ENCODE results near the gene IGF1R.

Gene IGF1R

DNA sequence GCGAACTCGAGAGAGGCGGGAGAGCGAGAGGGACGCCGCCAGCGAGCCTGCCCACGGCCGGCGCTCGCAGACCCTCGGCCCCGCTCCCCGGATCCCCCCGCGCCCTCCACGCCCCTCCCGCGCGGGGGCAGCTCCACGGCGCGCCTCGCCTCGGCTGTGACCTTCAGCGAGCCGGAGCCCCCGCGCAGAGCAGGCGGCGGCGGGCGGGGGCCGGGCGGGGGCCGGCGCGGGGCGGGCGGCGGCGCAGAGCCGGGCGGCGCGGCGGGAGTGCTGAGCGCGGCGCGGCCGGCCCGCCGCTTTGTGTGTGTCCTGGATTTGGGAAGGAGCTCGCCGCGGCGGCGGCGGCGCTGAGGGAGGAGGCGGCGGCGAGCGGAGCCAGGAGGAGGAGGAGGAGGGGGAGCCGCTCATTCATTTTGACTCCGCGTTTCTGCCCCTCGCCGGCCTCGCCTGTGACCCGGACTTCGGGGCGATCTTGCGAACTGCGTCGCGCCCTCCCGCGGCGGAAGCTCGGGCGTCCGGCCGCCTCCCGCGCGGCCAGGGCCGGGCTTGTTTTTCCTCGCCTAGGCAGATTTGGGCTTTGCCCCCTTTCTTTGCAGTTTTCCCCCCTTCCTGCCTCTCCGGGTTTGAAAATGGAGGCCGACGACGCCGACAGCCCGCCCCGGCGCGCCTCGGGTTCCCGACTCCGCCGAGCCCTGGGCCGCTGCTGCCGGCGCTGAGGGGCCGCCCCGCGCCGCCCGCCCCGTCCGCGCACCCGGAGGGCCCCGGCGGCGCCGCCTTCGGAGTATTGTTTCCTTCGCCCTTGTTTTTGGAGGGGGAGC, 524 bp downstream of the IGF1R start:
- peak; percentile 67 for DNase-seq

DNA sequence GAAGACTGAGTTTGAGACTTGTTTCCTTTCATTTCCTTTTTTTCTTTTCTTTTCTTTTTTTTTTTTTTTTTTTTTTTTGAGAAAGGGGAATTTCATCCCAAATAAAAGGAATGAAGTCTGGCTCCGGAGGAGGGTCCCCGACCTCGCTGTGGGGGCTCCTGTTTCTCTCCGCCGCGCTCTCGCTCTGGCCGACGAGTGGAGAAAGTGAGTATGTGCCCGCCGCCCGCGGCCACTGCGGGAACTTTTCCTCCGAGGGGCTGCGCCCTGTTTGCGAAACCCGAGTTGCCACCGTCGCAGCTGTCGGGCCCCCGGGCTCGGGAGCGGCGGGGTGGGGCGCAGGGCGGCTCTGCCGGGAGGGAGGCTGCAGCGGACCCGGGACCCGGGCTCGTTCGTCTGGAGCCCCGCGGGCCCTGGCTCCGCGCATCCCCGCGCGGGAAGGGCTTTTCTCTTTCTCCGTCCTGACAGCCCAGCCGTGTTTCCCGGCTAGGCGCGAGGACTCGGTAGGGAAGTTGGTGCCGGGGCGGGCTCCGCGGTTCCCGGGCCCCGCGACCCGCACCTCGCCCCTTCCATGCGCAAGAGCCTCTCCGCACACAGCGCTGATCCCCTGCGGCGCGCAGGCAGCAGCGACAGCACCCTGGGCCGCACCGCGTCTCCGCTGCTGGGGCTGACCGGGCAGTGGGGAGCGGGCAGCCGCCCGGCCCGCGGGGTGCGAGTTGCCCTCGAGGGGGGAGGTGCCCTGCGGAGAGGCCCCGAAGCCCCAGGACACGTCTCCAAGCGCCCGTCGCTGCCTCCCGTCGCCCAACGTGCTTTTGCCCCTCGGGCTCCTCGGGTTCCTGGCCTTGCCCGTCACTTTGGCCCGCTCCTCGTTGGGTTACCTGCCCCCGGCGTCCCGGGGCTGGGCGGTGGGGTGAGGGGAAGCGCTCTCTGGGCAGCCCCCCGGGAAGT, 1.4 kb downstream of the IGF1R start:
- peak; percentile 31 for DNase-seq

DNA sequence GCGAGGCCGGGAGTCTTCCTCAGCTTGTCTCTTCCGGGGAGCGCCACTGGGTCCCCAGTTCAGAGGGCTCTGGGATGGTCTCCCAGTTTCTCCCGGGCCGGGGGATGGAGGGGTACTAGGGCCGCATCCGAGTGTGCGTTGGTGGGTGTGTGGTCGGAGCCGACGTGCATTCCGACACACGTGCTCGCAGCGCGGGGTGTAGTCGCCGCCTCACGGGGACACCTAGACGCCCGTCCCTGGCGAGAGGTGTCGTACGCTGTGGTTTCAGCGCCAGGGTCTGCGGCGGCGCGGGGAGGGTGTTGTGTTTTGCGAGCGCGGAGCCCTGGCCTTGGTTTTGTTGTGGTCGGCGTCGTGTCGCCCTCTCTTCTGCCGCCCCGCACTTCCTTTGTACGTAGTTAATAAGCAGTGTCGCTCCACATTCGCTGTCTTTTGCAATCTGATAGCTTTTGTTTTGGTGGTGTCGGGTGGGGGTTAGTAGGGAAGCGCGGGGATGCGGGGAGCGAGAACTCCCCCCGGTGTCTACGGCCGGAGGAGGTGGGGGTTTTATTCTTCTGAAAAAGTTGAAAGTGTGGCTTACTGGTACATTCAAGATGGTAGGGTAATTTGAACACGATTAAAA, 2.2 kb downstream of the IGF1R start:
- DNase-seq: peak; percentile 56

DNA sequence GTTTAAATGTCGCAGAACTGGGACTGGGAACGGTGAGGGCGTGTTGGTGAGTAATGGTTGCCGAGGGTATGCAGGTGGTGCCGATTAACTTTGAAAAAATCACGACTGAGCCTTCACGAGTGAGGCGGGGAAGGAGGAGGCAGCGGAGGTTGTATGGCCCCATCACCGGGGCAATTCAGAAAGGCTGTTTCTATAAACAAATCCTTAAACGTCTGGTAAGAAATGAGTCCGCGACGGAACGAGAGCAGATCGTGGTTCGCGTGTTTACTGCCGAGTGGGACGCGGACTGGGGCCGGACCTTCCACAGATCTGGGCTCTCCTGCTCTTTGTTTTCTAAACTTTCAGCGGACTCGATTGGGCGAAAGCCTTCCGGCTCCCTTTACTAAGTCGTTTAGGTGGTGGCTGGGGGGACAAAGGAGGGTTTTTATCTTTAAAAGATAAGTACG, 2.7 kb downstream of the IGF1R start:
- DNase-seq: peak; percentile 18

DNA sequence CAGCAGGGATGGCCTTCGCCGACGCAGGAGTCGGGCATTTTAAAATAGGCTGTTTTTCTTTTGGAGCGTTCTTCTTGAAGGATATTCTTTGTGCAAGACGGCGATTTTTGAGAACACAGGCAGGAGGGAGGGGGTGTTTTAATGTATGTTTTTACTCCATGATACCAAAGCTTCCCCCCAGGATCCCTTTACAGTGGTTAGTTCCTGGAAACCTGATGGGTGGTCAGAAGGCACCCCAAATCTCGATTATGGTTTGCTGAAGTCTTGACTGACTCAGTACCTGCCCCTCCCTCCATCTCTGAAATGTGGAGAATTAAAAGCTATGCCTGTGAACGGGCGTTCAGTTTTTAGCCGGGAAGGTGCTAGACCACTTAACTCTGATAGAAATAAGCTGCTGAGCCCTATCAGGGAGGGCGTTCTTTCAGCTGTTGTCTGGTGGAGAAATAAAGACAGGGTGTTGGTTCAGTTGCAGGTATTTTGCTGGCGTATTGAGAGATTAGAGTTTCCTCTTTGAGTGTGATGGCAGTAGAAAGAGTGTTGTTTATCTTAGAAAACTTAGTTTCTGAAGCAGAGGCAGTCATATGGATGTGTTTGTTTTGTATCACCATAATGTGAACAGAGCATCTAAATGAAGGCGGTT, 3.4 kb downstream of the IGF1R start:
- no peak for DNase-seq

DNA sequence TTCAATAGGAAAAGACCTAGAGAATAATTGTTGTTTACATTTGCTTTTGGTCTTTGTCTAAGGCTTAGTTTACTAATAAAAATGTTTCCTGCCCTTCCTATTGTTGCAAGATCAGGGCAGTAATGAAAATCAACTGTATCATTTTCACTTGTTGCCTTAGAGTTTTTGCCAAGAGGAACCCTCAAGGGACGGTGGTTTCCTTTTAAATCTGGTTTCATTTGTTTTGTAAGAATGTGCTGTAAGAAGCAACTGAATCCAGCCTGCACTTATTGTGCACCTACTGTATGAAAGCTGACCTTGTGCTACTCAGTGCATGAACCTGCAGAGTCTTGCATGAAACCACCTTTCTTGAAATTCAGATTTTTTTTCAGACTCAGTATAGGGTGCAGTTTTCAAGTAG, 5.3 kb downstream of the IGF1R start:
- peak; percentile 40 for DNase-seq

DNA sequence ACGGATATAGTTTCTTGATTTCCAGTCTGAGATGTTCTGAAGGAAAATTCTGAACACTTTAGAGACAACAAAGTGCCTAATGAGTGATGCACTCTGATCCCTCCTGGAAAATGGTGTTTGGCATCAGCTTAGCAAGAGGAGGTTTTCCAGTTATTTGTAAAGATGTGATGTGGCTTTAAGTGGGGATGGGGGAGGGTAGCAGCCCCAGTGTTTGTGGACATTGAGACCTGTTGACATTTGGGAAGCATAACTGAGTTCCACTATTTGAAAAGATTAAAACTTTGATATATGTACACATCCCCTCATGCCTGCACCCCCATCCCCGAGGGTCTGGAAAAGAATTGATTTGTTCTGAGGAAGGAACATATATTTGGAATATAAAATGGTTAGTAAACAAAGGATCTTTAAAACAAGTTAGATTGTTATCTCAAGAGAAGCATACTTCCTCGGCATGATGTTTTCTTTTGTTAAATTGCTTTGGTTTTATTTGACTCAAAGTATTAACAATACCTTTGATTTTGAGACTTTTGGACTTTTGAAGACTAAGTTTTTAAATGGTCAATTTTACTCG, 6.5 kb downstream of the IGF1R start:
- no peak for DNase-seq

DNA sequence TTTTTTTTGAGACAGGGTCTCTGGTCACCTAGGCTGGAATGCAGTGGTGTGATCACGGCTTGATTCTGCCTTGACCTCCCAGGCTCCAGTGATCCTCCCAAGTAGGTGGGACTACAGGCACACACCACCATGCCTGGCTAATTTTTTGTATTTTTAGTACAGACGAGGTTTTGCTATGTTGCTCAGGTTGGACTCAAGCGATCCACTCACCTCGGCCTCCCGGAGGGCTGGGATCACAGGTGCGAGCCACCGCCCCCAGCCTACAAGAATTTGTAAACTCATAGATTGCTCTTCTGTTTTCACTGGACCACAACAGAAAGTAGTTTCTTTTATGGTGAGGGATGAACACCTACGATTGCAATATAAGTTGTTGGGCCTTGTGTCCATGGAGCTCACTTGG, 7.4 kb downstream of the IGF1R start:
- DNase-seq: no peak

DNA sequence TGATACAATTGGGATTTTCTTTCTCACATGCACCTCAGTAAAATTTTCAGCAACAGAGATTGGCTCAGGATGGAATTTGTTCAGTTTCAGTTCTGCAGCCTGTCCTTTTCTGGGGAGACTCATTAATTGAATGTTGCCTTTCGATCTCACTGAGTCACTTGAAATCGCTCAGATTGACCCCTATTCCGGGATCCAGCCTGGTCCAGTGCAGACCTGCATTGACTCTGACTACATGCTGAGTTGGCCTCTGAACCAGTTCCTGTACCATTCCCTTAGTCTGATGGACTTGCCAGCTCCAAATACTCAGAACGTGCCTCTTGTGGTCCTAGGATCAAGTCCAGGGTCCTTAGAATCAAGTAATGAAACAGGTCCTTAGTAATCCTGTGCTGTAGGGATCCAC, 9.4 kb downstream of the IGF1R start:
- no peak for DNase-seq

DNA sequence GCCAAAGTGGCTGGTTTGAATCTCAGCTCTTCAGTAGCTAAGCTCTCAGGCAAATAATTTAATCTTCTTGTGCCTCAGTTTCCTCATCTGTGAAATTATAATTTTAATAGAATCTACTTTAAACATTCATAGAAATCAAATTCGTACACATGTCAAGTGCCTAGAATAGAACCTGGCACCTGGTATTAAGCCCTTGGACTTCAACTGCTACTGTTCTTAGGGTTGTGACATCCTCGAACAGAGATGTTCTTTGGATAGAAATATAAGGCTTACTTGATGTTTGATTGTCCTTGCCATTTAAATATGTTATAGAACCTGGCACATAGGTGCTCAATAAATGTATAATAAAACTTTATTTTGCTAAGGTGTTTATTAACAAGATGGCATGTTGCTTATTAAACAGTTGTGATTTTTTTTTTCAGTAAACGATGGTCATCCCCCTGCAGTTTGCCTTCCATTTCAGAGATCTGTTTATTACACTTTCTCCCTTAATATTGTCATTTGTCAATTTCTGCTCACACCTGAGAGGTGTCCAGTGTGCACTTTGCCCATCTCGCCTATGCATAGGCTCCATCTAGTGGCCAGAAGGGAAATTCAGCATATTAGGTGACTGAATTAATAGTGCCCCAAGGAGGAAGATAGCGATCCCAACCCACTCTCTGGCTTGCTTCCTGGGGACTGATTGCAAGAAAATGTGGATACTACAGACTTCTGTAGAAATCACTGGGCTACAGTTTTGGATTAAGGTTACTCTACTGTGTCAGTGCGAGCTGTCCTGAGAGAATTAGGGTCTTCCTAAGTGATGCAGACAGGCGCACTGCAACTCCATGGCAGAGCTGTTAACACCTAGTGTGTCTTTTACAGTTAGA, 10.7 kb downstream of the IGF1R start:
- DNase-seq: peak; percentile 49

DNA sequence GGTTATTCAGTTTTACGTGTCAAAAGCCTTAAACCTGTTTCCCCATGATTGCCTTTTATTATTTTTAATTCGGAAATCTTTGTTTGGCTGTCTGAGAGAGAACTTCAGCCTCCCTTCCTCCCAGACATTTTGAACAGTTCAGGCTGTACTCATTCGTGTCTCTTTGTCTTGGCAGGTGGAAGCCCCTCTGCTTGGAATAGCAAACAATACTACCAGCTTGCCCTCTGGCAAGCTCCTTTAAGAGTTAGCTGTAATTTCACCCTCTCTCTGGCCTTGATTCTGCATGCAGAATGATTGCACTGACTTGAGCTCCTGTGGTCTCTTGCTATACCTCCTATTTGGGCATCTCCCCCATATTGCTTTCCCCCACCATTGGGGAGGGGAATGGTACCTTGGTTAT, 11.7 kb downstream of the IGF1R start:
- no peak for DNase-seq

DNA sequence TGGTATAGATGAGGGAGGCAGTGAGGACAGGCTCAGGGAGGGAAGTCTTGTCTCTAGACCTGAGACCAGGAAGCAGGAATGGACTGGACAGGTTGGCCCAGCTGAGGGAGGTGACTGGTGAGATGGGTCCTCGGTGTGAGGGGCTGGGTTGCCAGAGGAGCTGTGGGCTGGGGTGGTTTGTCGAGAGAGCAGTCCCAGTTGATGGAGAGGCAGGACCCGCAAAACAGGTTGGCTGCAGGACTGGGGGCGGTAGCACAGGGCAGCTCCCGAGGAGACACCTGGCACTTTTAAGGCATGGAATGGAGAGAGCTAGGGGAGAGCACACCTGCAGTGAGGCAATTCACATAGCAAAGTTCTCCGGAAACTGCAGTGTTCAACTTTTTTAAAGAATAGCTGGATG, 14.7 kb downstream of the IGF1R start:
- DNase-seq: no peak

DNA sequence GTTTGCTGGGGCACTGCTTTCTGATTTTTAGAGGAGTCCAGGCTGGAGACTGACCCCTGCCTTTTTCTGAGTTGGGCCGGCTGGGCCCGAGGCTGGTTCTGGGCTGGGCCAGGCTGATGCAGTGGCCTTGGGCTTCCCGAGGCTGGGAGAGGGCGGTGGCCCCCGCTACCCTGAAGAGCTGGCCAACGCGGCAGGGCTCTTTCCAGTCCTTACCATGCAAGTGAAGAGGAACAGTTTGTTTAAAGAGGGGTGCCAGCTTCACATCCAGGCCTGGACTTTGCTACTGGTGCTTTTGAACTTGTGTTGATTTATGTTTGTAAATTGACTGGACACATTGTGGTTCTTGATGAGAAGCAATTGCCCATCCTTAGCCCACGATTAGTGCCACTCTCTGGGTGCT, 15.3 kb downstream of the IGF1R start:
- DNase-seq: no peak

DNA sequence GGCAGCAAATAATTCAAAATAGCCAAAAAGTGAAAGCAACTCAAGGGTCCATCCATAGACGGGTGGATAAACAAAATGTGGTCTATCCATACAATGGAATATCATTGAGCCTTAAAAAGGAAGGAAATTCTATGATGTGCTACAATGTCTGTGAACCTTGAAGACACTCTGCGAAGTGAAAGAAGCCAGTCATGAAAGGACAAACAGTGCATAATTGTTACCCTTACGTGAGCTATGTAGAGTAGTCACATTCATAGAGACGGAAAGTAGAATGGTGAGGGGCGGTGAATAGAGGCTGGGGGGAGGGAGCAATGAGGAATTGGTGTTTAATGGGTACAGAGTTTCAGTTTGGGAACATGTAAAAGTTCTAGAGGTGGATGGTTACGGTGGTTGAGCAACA, 18.1 kb downstream of the IGF1R start:
- no peak for DNase-seq

DNA sequence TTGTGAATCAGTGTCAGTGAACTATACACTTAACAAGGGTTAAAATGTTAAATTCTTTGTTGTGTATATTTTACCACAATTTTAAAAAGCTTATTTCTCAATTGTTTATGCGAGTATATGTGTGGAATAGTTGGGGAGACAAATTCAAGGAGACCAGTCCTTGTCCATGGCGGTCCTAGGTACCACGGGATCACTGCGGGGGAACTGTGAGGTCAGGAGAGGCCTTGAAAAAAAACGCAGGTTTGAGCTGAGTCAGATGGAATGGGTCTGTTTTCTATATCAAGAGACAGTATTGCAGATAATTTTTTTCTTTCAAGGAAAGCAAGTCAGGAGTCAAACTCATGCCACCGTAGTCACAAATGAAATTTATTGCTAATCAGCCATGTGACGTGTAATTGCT, 18.5 kb downstream of the IGF1R start:
- DNase-seq: no peak

DNA sequence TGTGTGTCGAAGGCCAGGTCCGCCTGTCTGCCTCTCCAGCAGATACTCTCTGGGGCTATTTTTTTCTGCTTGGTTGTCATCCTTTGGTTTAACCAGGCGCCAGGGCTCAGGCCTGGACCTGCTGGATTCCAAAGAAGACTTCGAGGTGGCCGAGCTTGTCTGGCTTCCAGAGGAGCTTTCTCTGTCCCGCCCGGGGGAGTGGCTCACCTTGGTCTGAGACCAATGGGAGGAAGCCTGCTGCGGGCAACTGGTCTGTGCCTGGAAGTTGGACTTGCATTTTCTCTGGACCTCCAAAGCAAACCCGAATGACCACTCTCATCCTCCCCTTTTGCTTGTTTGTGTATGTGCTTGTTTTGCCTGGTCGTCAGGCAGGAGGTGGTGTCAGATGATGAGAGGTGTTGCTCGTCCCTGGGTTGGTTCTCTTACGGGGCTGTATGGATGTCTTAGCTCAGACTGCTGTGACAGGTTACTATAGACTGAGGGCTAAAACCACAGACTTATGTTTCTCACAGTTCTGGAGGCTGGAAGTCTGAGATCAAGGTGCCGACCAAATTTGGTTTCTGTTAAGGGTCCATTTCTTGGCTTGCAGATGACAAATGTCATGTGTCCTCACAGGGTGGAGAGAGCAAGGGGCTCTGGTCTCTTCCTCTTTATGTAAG, 19.3 kb downstream of the IGF1R start:
- DNase-seq: no peak

DNA sequence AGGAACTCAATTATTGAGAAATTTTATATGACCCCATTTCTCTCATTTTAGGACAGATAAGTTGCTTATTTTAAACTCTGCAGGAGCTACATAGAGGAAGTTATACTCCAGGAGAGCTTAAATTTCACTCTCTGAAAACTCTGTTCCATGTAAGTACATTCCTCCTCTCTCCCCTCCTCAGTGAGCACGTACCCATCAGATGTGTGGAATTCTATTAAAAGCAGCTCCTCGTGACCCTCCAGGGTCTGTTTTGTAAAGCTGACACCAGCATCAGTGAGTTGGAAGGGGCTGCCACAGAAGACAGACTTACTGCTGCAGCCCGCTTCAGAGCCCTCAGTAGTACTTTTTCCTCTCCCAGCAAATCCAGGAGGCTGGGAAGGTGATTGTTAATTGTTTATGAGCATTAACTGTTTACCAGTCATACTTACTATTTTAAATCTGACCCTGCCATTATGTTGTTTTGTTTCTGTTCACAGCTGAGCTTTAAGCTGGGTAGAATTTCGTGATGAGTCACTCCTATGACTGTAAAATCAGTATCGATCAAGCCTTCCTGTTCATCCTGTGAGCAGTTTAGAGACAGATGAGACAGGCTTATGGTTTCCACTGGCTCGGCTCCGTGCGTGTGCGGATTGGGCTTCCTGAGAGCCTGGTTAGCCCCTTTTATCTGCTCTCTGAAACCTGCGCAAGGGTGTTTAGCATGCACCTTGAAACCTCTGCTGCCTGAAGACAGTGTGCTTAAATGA, 20.4 kb downstream of the IGF1R start:
- DNase-seq: peak; percentile 58

DNA sequence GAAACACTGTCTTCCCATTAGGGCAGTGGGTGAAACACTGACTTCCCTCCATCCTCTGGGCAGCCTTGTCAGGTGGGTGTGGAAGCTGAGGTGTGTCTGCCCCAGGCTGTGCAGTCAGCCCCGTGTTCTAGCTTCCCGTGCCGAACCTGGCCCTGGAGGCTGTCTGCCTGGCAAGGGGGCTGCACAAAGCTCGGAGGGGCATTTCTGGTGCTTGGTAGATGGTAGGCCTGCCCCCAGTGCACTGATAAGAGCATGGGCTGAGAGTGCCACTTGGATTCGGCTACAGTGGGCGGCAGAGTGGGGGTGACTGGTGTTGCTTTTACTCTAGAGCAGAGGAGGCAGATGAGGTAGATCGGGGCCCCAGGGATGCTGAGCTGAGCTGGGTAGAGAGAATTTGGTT, 21.3 kb downstream of the IGF1R start:
- DNase-seq: no peak

DNA sequence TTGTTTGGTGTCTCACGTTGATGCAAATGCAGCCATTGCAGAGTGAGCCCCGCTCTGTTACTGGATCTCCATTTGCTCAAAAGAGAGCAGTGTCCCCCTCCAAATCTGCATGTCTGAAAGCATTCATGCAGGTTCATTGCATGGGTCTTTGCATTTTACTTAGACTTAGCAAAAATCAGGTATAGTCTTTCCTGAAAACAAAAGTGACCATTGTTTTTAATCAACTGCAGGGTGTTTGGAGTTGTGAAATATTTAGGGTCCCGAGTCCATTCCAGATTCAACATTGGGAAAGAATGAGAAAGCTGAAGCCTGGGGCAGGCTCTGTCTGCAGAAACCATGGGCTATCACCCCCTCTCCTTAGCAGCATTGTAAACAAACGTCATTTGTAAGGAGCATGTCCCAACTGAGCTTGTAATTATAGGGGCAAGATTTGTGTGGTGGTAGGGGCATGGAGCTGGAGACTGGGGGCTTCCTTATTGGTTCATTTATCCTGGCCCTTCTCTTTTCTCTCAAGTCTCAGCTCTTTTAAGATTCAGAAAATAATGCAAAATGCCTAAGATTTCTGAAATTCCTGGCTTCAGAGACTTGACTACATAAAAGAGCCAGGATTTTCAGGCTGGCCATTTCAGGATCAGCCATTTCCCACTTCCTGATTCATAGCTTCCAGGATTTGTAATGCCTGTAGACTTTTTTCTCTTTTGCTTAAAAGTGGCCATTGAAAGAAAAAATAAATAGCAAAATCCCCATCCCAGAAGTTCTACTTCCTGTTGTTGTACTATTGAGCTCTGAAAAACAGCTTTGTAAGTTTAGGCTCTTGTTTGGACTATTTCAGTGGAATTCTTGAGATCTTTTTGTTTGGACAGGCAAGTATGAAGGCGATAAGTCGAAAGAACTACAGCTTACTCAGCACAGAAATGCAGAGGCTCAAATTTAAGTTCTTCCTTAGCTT, 23.0 kb downstream of the IGF1R start:
- DNase-seq: peak; percentile 79
